HepG2 (cell line): ENCODE results near the gene WDR59. TPM values are rescaled to one million over a fixed set of nuclear protein-coding genes. Genes with fewer than 3 reads are reported as not detected.

ENCODE experiments used
- GMEB2 ChIP-seq: IDR thresholded peaks from 2 replicates; pipeline ENCODE4 v1.6.1; 2016; ENCODE audit warnings: missing biosample characterization, missing genetic modification reagents, low read depth
- MYC ChIP-seq: sonication (generic); formaldehyde crosslinking; IDR thresholded peaks from 2 replicates; pipeline ENCODE4 v1.9.0; 2021; ENCODE audit warnings: missing genetic modification reagents, borderline replicate concordance
- ZNF318 ChIP-seq: sonication (generic); formaldehyde crosslinking; IDR thresholded peaks from 2 replicates; pipeline ENCODE4 v1.4.0; 2020; ENCODE audit warnings: mild to moderate bottlenecking, missing genetic modification reagents
- ZNF343 ChIP-seq: sonication (generic); formaldehyde crosslinking; IDR thresholded peaks from 2 replicates; pipeline ENCODE4 v1.4.0; 2020; ENCODE audit warnings: mild to moderate bottlenecking, missing genetic modification reagents
- ZNF784 ChIP-seq: sonication (generic); formaldehyde crosslinking; IDR thresholded peaks from 2 replicates; pipeline ENCODE4 v1.5.1; 2020; ENCODE audit warnings: missing genetic modification reagents, mild to moderate bottlenecking, borderline replicate concordance
- polyA plus RNA-seq, 8 experiments: library from polyadenylated mRNA; depleted of rRNA in 3 of 8; stranded (reverse) in 7 of 8; unstranded in 1 of 8; fragments of >200 nt; fragmentation: Illumina TruSeq in 4 of 8; extraction: Trizol in 4 of 8; gene quantifications; 2 replicates each; pipeline versions ENCODE4 v1.2.1 to v1.2.3, GENCODE V29; 2011 to 2016; ENCODE audit warnings: low read depth in 4 of 8, missing spikeins in 1 of 8, mixed read lengths in 1 of 8; ENCODE audit not compliant: insufficient read depth in 1 of 8
- total RNA-seq, 5 experiments: library from RNA; depleted of rRNA; stranded (reverse); fragments of >200 nt; fragmentation: Illumina TruSeq; extraction: Trizol; gene quantifications; 2 replicates each; pipeline ENCODE4 v1.2.3, GENCODE V29; 2016; ENCODE audit warnings: low read depth in 1 of 5
- TF ChIP-seq, protein P1 (sequence below): sonication (generic); formaldehyde crosslinking; IDR thresholded peaks from 2 replicates; pipeline ENCODE4 v1.4.0; 2020; ENCODE audit warnings: low read depth, missing genetic modification reagents
- TF ChIP-seq, protein P2 (sequence below): sonication (generic); formaldehyde crosslinking; IDR thresholded peaks from 2 replicates; pipeline ENCODE4 v1.8.1; 2022; ENCODE audit warnings: low read depth, mild to moderate bottlenecking, missing genetic modification reagents

The WDR59 gene
- total and polyA plus RNA-seq, 2 of the 13 experiments (the other 11 are each of a cell fraction or from before 2014, with no cell fraction given) = 65.2 to 306 TPM

- TF ChIP-seq ZNF318 (CRISPR knock-in tag) (0 out of 2 replicates have a peak, but pooled peaks have one; percentile 11), GMEB2 (no peak), ZNF343 (CRISPR knock-in tag) (0 out of 2 replicates have a peak, but pooled peaks have one; percentile 42), ZNF784 (CRISPR knock-in tag) (no peak), MYC (CRISPR knock-in tag) (peak; percentile 33; the same call in 1 of the 2 replicates)
- TF ChIP-seq, protein P1, sequence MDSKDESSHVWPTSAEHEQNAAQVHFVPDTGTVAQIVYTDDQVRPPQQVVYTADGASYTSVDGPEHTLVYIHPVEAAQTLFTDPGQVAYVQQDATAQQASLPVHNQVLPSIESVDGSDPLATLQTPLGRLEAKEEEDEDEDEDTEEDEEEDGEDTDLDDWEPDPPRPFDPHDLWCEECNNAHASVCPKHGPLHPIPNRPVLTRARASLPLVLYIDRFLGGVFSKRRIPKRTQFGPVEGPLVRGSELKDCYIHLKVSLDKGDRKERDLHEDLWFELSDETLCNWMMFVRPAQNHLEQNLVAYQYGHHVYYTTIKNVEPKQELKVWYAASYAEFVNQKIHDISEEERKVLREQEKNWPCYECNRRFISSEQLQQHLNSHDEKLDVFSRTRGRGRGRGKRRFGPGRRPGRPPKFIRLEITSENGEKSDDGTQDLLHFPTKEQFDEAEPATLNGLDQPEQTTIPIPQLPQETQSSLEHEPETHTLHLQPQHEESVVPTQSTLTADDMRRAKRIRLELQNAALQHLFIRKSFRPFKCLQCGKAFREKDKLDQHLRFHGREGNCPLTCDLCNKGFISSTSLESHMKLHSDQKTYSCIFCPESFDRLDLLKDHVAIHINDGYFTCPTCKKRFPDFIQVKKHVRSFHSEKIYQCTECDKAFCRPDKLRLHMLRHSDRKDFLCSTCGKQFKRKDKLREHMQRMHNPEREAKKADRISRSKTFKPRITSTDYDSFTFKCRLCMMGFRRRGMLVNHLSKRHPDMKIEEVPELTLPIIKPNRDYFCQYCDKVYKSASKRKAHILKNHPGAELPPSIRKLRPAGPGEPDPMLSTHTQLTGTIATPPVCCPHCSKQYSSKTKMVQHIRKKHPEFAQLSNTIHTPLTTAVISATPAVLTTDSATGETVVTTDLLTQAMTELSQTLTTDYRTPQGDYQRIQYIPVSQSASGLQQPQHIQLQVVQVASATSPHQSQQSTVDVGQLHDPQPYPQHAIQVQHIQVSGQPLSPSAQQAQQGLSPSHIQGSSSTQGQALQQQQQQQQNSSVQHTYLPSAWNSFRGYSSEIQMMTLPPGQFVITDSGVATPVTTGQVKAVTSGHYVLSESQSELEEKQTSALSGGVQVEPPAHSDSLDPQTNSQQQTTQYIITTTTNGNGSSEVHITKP = peak; percentile 89; the same call in 1 of the 2 replicates
- TF ChIP-seq, protein P2, sequence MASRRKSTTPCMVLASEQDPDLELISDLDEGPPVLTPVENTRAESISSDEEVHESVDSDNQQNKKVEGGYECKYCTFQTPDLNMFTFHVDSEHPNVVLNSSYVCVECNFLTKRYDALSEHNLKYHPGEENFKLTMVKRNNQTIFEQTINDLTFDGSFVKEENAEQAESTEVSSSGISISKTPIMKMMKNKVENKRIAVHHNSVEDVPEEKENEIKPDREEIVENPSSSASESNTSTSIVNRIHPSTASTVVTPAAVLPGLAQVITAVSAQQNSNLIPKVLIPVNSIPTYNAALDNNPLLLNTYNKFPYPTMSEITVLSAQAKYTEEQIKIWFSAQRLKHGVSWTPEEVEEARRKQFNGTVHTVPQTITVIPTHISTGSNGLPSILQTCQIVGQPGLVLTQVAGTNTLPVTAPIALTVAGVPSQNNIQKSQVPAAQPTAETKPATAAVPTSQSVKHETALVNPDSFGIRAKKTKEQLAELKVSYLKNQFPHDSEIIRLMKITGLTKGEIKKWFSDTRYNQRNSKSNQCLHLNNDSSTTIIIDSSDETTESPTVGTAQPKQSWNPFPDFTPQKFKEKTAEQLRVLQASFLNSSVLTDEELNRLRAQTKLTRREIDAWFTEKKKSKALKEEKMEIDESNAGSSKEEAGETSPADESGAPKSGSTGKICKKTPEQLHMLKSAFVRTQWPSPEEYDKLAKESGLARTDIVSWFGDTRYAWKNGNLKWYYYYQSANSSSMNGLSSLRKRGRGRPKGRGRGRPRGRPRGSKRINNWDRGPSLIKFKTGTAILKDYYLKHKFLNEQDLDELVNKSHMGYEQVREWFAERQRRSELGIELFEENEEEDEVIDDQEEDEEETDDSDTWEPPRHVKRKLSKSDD (CRISPR knock-in tag) = 0 out of 2 replicates have a peak, but pooled peaks have one; percentile 22
Observed at GRCh38 chr16:74922150-74923138, 62.5 kb downstream of the WDR59 start (continued).
